ENCODE measurements around the gene OLFM1. TPM values are rescaled to one million over a fixed set of nuclear protein-coding genes. Genes with fewer than 3 reads are reported as not detected.

The OLFM1 gene
- total RNA-seq, 1 experiment from 2014 or later: 0.39 TPM

GRCh38 chr9:135066291-135066690 lies 21.2 kb upstream of the OLFM1 start:
- Histone ChIP-seq H3K4me1 (ENCODE audit: control insufficient read depth, insufficient read depth, low read length) (no peaks in the 10 kb centered on the region), H3K36me3 (ENCODE audit: control insufficient read depth, insufficient read depth, low read length) (no peaks in the 10 kb centered on the region), H3K27ac (ENCODE audit: low read length) (no peak overlapping the region), H3K4me3 (ENCODE audit: low read depth in 2 of 2, low read length in 2 of 2) (no peak overlapping the region), H3K27me3 (ENCODE audit: control insufficient read depth, insufficient read depth, low read length) (no peaks in the 10 kb centered on the region), H3K9me3 (ENCODE audit: control insufficient read depth, insufficient read depth, low read depth, low read length) (no peaks in the 10 kb centered on the region)
- POLR2A ChIA-PET: no interaction called here
- DNase-seq (ENCODE audit: low read depth, low spot score): no peak
- TF ChIP-seq SIN3A (IDR thresholded peaks at IDR 0.05; ENCODE audit: borderline replicate concordance, insufficient read depth, low read depth, low read length) (no peak), TCF7L2 (IDR thresholded peaks at IDR 0.05; ENCODE audit: low read depth, low read length) (no peak), CTCF (IDR thresholded peaks at IDR 0.05) (no peak), POLR2AphosphoS5 (IDR thresholded peaks at IDR 0.05; ENCODE audit: low read depth, low read length) (no peak), REST (IDR thresholded peaks at IDR 0.05; ENCODE audit: insufficient read depth in 1 of 2, low read depth in 2 of 2, low read length in 1 of 2) (no peak)
- ATAC-seq: no peak
- CTCF ChIA-PET: no interaction called here
- in situ Hi-C loops (cut with HindIII; ENCODE audit: low pct_unique_long_range_greater_than_20kb, low sequenced_read_pairs): no loop called here
- intact Hi-C loops (cut with micrococcal nuclease; ENCODE audit: unreplicated experiment): no loop called here
- BruUV-seq (replicated peaks): no TSS peak

- intact Hi-C loops (cut with micrococcal nuclease; ENCODE audit: unreplicated experiment): no loop called here
- Histone ChIP-seq H3K27me3 (ENCODE audit: control insufficient read depth, insufficient read depth, low read length) (no peaks in the 10 kb centered on the region), H3K9me3 (ENCODE audit: control insufficient read depth, insufficient read depth, low read depth, low read length) (no peaks in the 10 kb centered on the region), H3K4me1 (ENCODE audit: control insufficient read depth, insufficient read depth, low read length) (no peaks in the 10 kb centered on the region), H3K27ac (ENCODE audit: low read length) (no peak overlapping the region), H3K4me3 (ENCODE audit: low read depth in 2 of 2, low read length in 2 of 2) (no peak overlapping the region), H3K36me3 (ENCODE audit: control insufficient read depth, insufficient read depth, low read length) (no peaks in the 10 kb centered on the region)
- in situ Hi-C loops (cut with HindIII; ENCODE audit: low pct_unique_long_range_greater_than_20kb, low sequenced_read_pairs): no loop called here
- DNase-seq (ENCODE audit: low read depth, low spot score): no peak
- CTCF ChIA-PET: no interaction called here
- no TSS peak for BruUV-seq (replicated peaks)
- no peak for ATAC-seq
- POLR2A ChIA-PET: no interaction called here
- TF ChIP-seq TCF7L2 (IDR thresholded peaks at IDR 0.05; ENCODE audit: low read depth, low read length) (no peak), CTCF (IDR thresholded peaks at IDR 0.05) (no peak), SIN3A (IDR thresholded peaks at IDR 0.05; ENCODE audit: borderline replicate concordance, insufficient read depth, low read depth, low read length) (no peak), REST (IDR thresholded peaks at IDR 0.05; ENCODE audit: insufficient read depth in 1 of 2, low read depth in 2 of 2, low read length in 1 of 2) (no peak), POLR2AphosphoS5 (IDR thresholded peaks at IDR 0.05; ENCODE audit: low read depth, low read length) (no peak)
Measured at GRCh38 chr9:135067096-135067710, 20.3 kb upstream of the OLFM1 start.

Measured in Panc1 (cell line).